Activated naive CD4-positive, alpha-beta T cell treated with anti-CD3 and anti-CD28 coated beads, Interleukin-2, amount 10 ng/mL, durations not matched to agents 7 days and 5 days (primary cell): Measurements from ENCODE around the gene DACH1.

ENCODE experiments used
- CTCF ChIA-PET: fragments of 350-600 bp; sonication (Branson Sonifier 250); formaldehyde crosslinking; loops from one replicate; lab custom pipeline; 2021; ENCODE audit warnings: antibody characterized with exemption; lab: Charles Lee
- DNase-seq: peaks from one replicate; pipeline ENCODE4 v3.0.0-alpha.2; 2020
- H3K27ac Mint-ChIP-seq: one replicate; pipeline ENCODE4 v1.8.0; 2021; ENCODE audit warnings: mild to moderate bottlenecking, moderate library complexity, mixed read lengths
- H3K27me3 Mint-ChIP-seq: one replicate; pipeline ENCODE4 v1.8.0; 2021; ENCODE audit warnings: mild to moderate bottlenecking, mixed read lengths
- H3K36me3 Mint-ChIP-seq: one replicate; pipeline ENCODE4 v1.8.0; 2021; ENCODE audit warnings: mixed read lengths
- H3K4me1 Mint-ChIP-seq: one replicate; pipeline ENCODE4 v1.8.0; 2021; ENCODE audit warnings: mixed read lengths
- H3K4me3 Mint-ChIP-seq: one replicate; pipeline ENCODE4 v1.8.0; 2021; ENCODE audit warnings: mild to moderate bottlenecking, moderate library complexity, mixed read lengths
- H3K9me3 Mint-ChIP-seq: one replicate; pipeline ENCODE4 v1.8.0; 2021; ENCODE audit warnings: mixed read lengths

DACH1 gene

GRCh38 chr13:71758828-71759227, 108.2 kb downstream of the DACH1 start:
- H3K36me3 Mint-ChIP-seq, result no peaks in the 10 kb centered on the region

DNA sequence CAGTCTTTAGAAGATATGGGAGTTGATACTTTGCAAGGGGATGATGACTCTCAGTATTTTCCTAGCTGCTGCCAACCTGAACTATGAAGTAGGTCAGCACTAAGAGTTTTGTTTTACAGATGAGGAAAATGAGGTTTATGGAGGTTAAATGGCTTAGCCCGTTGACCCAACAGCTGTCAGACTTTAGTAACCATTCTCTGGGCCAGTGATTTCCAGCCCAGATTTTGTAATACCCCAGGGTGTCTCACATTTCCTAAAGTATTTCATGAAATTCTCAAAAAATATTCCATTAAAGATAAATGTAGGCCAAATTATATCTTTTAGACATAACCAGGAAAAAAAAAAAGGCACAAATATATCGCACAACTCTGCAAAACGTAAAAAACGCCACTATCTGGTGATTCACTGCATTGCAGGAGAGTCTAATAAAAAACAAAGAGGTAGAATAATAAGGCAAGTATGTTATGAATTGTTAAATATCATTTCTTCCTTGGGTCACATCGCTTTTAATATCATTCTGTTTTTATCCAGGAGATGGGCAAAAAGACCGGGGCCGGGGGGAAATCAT, 112.5 kb downstream of the DACH1 start:
- H3K36me3 Mint-ChIP-seq, result no peaks in the 10 kb centered on the region
- no peaks in the 10 kb centered on the region for H3K9me3 Mint-ChIP-seq
- no peaks in the 10 kb centered on the region for H3K27me3 Mint-ChIP-seq
- H3K4me3 Mint-ChIP-seq, result no peak overlapping the region
- H3K4me1 Mint-ChIP-seq, result no peaks in the 10 kb centered on the region
- DNase-seq, result no peak
- H3K27ac Mint-ChIP-seq, result no peak overlapping the region
- CTCF ChIA-PET, result interaction anchor here (0.8 kb wide), 1 partner anchor 14 kb away, joined by 3 read pairs; no protein-coding TSS in a partner anchor

More at GRCh38 chr13:71758828-71759227, 108.2 kb downstream of the DACH1 start:
- Mint-ChIP-seq H3K27ac (no peak overlapping the region), H3K4me1 (no peaks in the 10 kb centered on the region), H3K9me3 (no peaks in the 10 kb centered on the region), H3K27me3 (no peaks in the 10 kb centered on the region), H3K4me3 (no peak overlapping the region)
- CTCF ChIA-PET, result no interaction called here
- no peak for DNase-seq

DNA sequence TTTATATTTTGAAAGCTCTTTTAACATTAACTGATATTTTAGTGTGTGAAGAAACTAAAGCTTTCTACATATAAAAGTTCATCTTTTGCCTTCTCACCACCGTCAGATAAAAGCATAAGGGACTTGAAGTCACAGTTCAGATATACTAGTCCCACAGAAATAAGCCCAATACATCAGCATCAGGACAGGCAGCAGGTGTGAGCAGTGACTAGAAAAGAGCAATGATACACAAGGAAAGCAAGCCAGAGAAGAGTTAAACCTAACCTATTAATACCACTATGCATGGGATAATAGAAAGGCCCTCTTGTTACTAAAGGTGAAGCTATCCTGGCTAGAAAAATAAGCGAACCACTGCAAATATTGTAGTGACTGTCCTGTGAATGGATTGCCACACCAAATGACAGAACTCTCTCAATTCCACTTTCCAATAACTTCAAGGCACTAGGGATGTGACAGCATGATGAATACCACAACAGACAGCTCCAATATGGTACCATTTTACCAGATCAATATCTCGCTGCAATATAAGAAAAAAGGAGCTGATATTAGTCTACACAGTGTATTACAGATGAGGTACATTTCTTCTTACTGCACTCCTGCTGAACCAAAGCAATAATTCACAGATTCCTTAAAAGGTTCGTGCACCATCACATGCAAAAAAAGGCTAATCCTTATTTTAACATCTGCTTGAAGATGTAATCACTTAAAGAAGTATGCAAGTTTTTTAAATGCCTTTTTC, 114.1 kb downstream of the DACH1 start:
- H3K9me3 Mint-ChIP-seq, result no peaks in the 10 kb centered on the region
- H3K4me3 Mint-ChIP-seq, result no peak overlapping the region
- no peak for DNase-seq
- H3K4me1 Mint-ChIP-seq, result no peaks in the 10 kb centered on the region
- CTCF ChIA-PET, result no interaction called here
- H3K27ac Mint-ChIP-seq, result no peak overlapping the region
- no peaks in the 10 kb centered on the region for H3K36me3 Mint-ChIP-seq
- H3K27me3 Mint-ChIP-seq, result no peaks in the 10 kb centered on the region

- Mint-ChIP-seq H3K4me3 (no peak overlapping the region), H3K27ac (no peak overlapping the region), H3K27me3 (no peaks in the 10 kb centered on the region), H3K36me3 (no peaks in the 10 kb centered on the region), H3K4me1 (no peaks in the 10 kb centered on the region), H3K9me3 (no peaks in the 10 kb centered on the region)
- no peak for DNase-seq
- CTCF ChIA-PET, result no interaction called here
Observed at GRCh38 chr13:71751073-71751472, 115.9 kb downstream of the DACH1 start.

- Mint-ChIP-seq H3K4me1 (no peaks in the 10 kb centered on the region), H3K4me3 (no peak overlapping the region), H3K36me3 (no peaks in the 10 kb centered on the region), H3K27me3 (no peaks in the 10 kb centered on the region), H3K9me3 (no peaks in the 10 kb centered on the region), H3K27ac (no peak overlapping the region)
- no peak for DNase-seq
- CTCF ChIA-PET, result no interaction called here
Observed at GRCh38 chr13:71730267-71730666, 136.7 kb downstream of the DACH1 start.

DNA sequence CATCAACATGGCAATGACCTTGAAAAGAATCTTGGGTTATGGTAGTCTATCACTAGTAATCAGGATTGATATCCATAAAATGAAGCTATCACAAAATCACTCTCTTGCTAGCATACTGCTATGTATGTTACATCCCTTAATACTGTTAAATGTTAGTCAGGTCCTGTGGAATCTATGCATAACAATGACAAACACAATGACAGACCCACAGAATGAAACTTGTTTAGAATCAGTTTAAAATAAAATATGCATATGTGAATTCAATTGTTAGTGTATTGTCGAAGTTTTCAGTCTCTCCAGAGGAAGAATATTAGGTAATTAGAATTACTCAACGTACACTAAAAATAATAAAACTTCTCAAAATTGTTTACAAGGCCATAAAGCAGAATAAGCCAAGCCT, 137.6 kb downstream of the DACH1 start:
- DNase-seq, result no peak
- Mint-ChIP-seq H3K4me1 (no peaks in the 10 kb centered on the region), H3K27ac (no peak overlapping the region), H3K9me3 (no peaks in the 10 kb centered on the region), H3K27me3 (no peaks in the 10 kb centered on the region), H3K36me3 (no peaks in the 10 kb centered on the region), H3K4me3 (no peak overlapping the region)
- CTCF ChIA-PET, result no interaction called here

DNA sequence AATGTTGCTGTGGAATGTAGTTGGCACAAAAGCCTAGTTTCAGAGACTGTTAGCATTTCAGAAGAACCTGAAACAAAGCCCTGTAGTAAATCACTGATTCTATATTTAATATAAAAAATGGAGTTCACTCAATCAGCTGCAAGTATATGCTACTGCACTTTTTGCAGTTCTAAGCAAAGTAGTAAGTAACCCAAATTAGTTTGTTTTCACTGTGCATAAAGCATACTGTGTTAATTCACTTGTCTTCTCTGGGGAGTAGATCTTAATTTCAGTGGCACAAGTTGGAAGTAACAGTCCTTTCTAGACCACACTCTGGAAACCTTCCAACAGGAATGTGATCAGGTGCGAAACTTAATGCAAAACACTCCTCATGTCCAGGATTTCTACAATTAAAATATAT, 139.3 kb downstream of the DACH1 start:
- Mint-ChIP-seq H3K4me3 (no peak overlapping the region), H3K4me1 (no peaks in the 10 kb centered on the region), H3K27me3 (no peaks in the 10 kb centered on the region), H3K27ac (no peak overlapping the region), H3K9me3 (no peaks in the 10 kb centered on the region), H3K36me3 (no peaks in the 10 kb centered on the region)
- CTCF ChIA-PET, result no interaction called here
- no peak for DNase-seq

GRCh38 chr13:71727042-71727441, 140.0 kb downstream of the DACH1 start:
- Mint-ChIP-seq H3K9me3 (no peaks in the 10 kb centered on the region), H3K27me3 (no peaks in the 10 kb centered on the region), H3K27ac (no peak overlapping the region), H3K36me3 (no peaks in the 10 kb centered on the region), H3K4me1 (no peaks in the 10 kb centered on the region), H3K4me3 (no peak overlapping the region)
- CTCF ChIA-PET, result no interaction called here
- no peak for DNase-seq

GRCh38 chr13:71722206-71722605, 144.8 kb downstream of the DACH1 start:
- CTCF ChIA-PET, result no interaction called here
- no peak overlapping the region for H3K27ac Mint-ChIP-seq
- H3K4me3 Mint-ChIP-seq, result no peak overlapping the region
- H3K4me1 Mint-ChIP-seq, result no peaks in the 10 kb centered on the region
- no peak for DNase-seq
- no peaks in the 10 kb centered on the region for H3K36me3 Mint-ChIP-seq
- no peaks in the 10 kb centered on the region for H3K9me3 Mint-ChIP-seq
- H3K27me3 Mint-ChIP-seq, result no peaks in the 10 kb centered on the region

GRCh38 chr13:71721104-71721503, 145.9 kb downstream of the DACH1 start:
- DNase-seq, result no peak
- H3K4me1 Mint-ChIP-seq, result no peaks in the 10 kb centered on the region
- no peaks in the 10 kb centered on the region for H3K9me3 Mint-ChIP-seq
- no peak overlapping the region for H3K27ac Mint-ChIP-seq
- no peaks in the 10 kb centered on the region for H3K27me3 Mint-ChIP-seq
- H3K36me3 Mint-ChIP-seq, result no peaks in the 10 kb centered on the region
- CTCF ChIA-PET, result no interaction called here
- H3K4me3 Mint-ChIP-seq, result no peak overlapping the region

GRCh38 chr13:71718931-71719330, 148.1 kb downstream of the DACH1 start:
- Mint-ChIP-seq H3K27me3 (no peaks in the 10 kb centered on the region), H3K9me3 (no peaks in the 10 kb centered on the region), H3K4me1 (no peaks in the 10 kb centered on the region), H3K4me3 (no peak overlapping the region), H3K36me3 (no peaks in the 10 kb centered on the region), H3K27ac (no peak overlapping the region)
- CTCF ChIA-PET, result no interaction called here
- no peak for DNase-seq

DNA sequence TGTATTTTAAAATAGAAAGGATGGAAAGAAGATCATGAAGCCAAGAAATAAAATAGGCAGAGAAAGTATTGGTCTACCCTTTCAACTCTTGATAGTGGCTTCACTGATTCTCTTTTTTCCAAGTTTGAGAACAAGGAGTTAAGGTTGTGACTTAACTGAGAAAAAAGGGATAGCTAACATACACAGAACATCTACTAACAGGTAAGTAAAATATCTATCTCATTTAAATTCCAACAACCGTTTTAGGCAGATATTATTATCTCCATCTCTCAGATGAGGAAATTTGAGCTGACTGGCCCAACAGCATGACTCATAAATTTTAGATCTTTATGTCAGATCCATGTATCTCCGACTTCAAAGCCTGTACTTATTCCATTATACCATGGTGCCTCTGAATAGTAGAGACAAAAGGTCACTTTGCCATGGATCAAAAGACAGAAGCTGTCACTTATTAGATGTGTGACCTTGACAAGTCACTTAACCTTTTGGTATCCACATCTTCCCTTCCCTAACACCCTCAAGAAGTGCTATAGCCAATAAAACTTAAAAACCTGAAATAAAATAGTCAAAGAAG, 152.1 kb downstream of the DACH1 start:
- Mint-ChIP-seq H3K4me1 (no peaks in the 10 kb centered on the region), H3K9me3 (no peaks in the 10 kb centered on the region), H3K36me3 (no peaks in the 10 kb centered on the region), H3K27ac (no peak overlapping the region), H3K27me3 (no peaks in the 10 kb centered on the region), H3K4me3 (no peak overlapping the region)
- CTCF ChIA-PET, result no interaction called here
- DNase-seq, result no peak

- CTCF ChIA-PET, result no interaction called here
- H3K9me3 Mint-ChIP-seq, result no peaks in the 10 kb centered on the region
- H3K36me3 Mint-ChIP-seq, result no peaks in the 10 kb centered on the region
- no peak overlapping the region for H3K27ac Mint-ChIP-seq
- no peak overlapping the region for H3K4me3 Mint-ChIP-seq
- no peak for DNase-seq
- no peaks in the 10 kb centered on the region for H3K4me1 Mint-ChIP-seq
- H3K27me3 Mint-ChIP-seq, result no peaks in the 10 kb centered on the region
Observed at GRCh38 chr13:71712988-71713653, 153.9 kb downstream of the DACH1 start.

DNA sequence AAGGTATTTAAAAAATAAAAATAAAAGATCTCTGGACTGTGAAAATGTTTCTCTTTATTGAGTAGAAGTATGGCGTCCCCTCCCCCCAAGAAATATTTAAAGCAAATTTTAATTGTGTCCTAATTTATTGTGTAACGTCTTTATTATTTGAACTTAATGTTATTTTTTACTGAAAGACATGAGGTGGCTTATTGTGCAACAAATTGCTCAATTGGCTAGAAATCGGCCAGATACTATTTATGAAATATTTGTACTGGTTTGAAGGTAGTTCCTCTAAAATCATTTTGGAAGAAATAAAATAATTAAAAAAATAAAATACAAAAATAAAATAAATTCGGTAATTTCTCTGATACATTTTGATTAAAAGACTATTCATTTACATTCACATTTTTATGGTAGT, 162.3 kb downstream of the DACH1 start:
- Mint-ChIP-seq H3K4me1 (no peaks in the 10 kb centered on the region), H3K27me3 (no peaks in the 10 kb centered on the region), H3K4me3 (no peak overlapping the region), H3K27ac (no peak overlapping the region), H3K9me3 (no peaks in the 10 kb centered on the region), H3K36me3 (no peaks in the 10 kb centered on the region)
- no peak for DNase-seq
- CTCF ChIA-PET, result no interaction called here

DNA sequence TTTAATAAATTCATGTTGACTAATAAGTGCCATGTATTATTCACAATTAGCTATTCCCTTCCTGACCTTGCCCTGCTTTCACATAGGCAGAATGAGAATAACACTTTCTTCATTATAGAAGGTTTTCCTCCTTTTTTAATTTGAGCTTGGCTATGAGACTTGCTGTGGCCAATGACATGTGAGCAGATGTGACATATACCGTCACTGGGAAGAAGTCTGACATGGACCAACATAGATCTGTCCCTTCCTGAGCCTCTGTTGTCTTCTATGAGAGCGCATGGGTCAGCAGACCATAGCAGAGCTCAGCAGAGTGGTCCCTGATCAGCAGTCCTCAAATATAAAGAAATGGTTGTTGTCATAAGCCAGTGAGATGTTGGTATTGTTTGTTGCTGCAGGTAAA, 163.9 kb downstream of the DACH1 start:
- H3K27me3 Mint-ChIP-seq, result no peaks in the 10 kb centered on the region
- CTCF ChIA-PET, result no interaction called here
- H3K27ac Mint-ChIP-seq, result no peak overlapping the region
- no peak for DNase-seq
- no peaks in the 10 kb centered on the region for H3K36me3 Mint-ChIP-seq
- H3K9me3 Mint-ChIP-seq, result no peaks in the 10 kb centered on the region
- H3K4me3 Mint-ChIP-seq, result no peak overlapping the region
- no peaks in the 10 kb centered on the region for H3K4me1 Mint-ChIP-seq
